GM19025 (cell line): Measurements from ENCODE around the gene ADAMTS14.

Experiments
- ATAC-seq: cut with Tn5 transposase; IDR thresholded peaks from one replicate; pipeline ENCODE4 v1.9.1; 2021; ENCODE audit warnings: mild to moderate bottlenecking, low read depth, moderate library complexity; ENCODE audit not compliant: unreplicated experiment

The ADAMTS14 gene

GRCh38 chr10:70691611-70692010 is 19.3 kb downstream of the ADAMTS14 start:
- no peak for ATAC-seq

DNA sequence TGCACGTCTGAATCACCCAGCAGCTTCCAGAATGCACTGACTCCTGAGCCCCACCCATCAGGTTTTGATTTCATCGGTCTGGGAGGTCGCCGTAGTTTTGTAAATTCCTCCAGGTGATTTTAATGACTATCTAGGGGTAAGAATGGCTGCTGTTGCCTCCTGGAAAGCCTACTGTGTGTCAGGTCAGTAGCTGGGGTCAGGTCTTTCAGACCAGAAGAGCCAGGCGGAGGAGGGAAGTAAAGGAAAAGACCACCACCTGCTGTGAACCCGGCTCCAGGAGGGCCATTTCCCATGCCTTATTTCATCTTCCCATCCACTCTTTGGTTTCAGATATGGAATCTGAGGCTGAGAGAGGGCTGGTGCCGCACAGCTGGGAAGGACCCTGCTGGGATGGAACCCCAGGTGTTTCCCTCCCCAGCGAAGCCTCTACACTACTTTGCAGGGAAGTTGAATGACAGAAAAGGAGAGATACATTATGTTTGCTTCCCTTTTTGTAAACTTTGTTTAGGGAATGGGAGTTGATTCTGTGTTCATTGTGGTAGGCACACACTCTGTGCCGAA is 19.8 kb downstream of the ADAMTS14 start:
- ATAC-seq: no peak

GRCh38 chr10:70693619-70694335 is 21.5 kb downstream of the ADAMTS14 start:
- ATAC-seq: no peak

- no peak for ATAC-seq
Measured at GRCh38 chr10:70694418-70695141, 22.3 kb downstream of the ADAMTS14 start.

DNA sequence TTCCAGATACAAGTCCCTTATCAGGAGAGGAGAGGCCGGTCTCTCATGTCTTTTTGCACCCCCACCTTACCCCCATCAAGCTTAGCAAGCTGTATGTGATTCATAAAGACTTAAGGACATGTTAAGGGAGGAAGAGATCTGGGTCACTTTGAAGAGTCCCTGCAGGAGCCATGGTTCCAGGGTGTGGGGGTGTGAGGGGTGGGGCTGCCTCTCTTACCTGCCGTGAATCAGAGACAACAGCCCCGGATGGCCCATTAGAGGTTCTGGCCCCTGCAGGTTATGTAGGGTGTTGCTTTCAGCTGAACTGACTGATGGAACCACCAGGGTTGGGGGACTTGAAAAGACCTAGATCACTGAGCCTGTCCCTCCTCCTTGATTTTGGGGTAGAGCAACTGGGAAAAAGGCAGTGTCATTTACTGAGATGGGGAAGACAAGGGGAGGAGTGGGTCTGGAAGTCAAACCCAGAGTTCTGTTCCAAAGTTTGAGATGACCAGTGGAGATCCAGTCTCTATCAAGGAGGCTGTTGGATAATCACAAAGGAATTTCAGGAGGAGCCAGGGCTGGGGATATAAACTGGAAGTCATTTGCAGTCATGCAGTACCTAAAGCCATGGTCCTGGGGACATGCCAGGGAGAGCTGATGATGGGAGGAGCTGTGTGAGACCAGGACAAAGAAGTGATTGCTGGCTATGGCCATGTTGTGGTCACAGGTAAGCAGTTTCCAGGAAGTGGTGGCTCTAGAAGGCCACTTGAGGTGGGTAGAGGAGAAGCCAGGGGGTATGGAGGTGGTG is 23.1 kb downstream of the ADAMTS14 start:
- ATAC-seq: no peak

- ATAC-seq: no peak
Measured at GRCh38 chr10:70698211-70698610, 25.9 kb downstream of the ADAMTS14 start.

DNA sequence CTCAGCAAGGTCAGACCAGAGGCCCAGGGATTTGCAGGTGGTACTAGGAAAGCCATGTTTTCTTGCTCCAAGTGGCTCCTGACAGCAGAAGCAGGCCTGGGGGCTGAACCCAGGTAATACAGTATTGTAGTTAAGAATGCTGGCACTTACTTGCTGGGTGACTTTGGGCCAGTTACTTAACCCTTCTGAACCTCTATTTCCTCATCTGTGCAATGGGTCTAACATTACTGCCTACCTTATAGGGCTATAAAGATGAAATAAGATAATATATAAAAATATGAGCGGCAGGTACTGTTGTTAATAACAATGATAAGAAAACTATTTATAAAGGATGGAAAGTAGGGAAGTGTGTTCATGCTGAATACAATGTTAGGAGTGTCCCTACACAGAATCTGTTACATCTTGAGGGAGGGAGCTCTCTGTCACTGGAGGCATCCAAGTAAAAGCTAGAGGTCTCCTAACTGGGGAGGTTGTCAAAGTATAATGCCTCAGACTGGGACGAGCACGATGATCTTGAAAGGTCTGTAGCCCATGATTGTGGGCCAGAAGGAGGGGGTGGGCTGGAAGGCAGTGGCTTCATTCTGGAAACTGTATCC is 26.9 kb downstream of the ADAMTS14 start:
- ATAC-seq: no peak

DNA sequence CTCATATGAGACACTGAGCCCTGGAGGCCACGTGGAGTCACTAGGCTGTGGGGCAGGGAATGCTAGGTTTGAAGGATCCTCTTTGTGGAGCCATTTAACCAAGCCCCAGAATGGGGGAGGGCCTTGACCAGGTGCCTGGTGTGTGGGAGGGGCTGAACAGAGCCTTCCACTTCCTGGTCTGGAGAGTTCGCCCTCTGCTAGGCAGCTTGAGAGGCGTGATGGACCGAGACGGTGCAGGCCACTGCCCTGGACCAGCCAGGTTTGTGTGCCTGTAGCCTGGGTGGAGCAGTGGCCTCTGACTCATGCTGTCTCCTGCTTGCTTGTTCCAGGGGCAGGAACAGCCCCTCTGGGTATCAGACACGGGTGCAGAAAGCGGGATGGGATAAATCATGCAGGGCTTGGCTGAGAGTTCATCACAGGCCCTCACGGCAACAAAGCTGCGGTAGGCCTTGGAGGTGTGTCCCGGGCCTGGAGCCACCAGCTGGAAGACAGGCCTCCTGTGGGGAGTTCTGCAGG is 27.4 kb downstream of the ADAMTS14 start:
- no peak for ATAC-seq

- ATAC-seq: no peak
Measured at GRCh38 chr10:70702190-70702763, 30.0 kb downstream of the ADAMTS14 start.

DNA sequence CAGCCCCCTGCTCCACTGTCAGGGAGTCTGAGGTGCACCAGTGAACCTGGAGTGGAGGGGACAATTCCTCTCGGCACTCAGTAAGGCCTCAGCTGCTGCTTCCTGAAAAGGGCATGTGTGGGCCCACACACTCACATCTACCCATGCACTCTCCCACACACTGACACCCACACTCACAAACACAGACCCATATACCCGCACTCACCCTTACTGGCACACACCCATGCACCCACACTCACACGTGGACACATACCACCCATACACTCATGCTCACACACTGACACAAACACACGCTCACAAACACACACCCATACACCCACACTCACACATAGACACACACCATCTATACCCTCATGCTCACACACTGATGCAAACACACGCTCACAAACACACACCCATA is 31.9 kb downstream of the ADAMTS14 start:
- ATAC-seq: no peak

GRCh38 chr10:70705121-70705861 is 33.0 kb downstream of the ADAMTS14 start:
- no peak for ATAC-seq

DNA sequence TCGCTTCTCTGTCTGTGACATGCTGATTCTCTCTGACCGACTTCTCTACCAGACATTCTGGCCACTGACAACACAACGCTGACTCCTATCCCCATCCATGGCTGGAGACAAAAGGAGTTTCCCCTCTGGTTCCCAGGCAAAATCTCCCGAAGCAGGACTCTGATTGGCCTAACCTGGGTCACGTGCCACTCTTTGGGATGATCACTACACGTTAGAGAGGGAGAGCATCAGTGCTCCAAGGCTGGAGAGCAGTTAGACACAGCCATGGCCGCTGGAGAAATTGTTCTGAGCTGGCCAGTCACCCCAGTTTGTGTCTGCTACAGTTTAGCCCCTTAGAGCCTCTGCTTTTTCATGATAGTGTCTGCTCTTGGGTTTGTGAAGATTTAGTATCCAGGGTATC is 38.9 kb downstream of the ADAMTS14 start:
- no peak for ATAC-seq

DNA sequence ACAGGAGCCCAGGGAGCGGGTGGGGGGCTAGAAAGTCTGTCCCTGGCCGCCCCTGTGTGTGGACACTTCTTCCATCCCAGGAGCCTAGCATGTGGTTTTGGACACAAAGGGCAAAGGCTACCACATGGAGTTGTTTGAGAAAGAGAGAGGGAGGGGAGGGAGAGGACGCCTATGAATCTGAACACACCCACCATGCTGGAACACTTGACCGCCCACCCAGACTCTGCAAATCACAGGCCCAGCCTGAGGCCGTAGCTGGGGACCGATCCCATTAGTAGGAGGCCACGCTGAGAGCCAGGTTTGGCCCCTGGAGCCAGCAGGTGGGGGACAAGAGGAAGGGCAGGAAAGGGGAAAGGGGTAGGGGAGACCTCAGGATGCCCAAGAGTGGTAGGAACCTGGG is 39.6 kb downstream of the ADAMTS14 start:
- no peak for ATAC-seq

DNA sequence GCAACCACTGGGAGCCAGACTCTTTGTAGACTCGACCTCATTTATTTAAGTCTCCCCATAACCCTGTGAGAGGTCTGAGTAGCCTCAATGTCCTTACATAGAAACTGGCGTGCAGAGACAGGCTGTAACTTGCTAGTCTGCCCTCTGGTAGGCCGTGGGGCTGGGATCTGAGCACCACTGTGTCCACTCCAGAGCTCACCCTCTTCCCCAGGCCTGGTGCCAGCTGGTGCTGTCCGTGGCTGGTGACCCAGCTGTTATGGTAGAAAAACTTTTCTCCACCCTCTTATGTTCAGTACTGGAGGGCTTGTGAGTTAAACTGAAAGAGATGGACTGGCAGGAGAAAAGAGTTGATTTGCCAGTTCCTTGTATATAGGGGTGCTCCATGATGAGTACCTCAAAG is 41.9 kb downstream of the ADAMTS14 start:
- no peak for ATAC-seq

DNA sequence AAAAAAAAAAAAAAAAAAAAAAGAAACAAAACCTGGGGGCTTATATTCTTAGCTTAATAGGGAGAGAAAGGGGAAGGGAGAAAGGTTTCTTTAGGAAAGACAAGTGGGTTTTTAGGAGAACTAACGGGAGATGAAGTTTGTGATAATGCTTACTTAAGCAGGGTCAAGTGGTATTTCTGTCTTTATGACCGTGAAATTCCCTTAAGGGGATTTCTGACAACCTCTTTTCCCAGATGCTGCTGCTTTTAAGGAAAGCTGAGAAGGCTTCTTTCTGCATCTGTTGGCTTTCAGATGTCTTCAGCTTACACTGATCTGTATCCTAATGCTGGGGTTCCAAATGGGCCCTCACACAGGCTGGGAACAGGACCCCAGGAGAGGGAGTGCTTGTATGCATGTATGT is 42.6 kb downstream of the ADAMTS14 start:
- ATAC-seq: no peak

GRCh38 chr10:70715853-70716795 is 43.8 kb downstream of the ADAMTS14 start:
- ATAC-seq: no peak

DNA sequence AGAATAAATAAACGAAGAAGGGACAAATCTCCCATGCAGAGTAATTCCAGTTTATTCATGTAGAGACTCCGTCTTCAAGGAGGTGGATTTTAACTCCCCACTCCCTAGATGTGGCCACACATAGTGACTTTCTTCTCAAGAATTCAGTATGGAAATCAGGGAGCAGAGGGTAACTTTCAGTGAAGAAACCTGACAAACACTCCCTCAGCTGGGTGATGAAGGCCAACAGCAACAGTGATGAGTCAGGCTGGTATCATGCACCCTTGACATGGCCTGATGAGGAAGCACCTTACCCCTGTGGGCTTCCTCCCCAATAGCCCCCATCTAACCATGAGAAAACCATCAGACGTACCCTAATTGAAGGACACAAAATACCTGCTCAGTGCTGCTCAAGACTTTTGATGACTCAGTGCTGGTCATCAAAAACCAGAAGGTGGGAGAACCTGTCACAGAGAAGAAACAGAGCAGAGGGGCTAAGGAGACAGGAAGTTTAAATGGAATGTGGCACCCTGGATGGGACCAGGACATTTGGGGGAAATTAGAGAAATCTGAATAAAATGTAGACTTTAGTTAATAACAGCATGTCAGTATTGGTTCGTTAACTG is 50.6 kb downstream of the ADAMTS14 start:
- no peak for ATAC-seq

DNA sequence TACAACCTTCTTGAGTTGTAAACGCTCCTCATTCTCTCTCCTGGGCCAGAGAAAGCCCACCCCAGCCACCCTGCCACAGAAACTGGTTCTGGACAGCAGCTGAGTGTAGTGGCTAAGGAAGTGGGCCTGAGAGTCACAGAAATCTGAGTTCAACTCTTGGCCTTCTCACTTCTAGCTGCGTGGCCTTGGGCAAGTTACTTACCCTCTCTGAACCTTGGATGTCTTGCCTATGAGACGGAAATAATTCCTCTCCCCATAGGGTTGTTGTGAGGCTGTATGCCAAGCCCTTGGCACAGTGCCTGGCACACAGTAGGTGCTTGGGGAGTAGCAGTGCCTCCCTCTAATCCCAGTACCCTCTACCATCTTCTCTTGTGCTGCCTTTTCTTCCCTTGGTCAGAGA is 51.5 kb downstream of the ADAMTS14 start:
- no peak for ATAC-seq
